ENCODE measurements around the gene ESYT3. TPM values are rescaled to one million over a fixed set of nuclear protein-coding genes. Genes with fewer than 3 reads are reported as not detected.

Gene ESYT3
- total RNA-seq, 1 donor from 2014 or later, result 40.3 TPM

DNA sequence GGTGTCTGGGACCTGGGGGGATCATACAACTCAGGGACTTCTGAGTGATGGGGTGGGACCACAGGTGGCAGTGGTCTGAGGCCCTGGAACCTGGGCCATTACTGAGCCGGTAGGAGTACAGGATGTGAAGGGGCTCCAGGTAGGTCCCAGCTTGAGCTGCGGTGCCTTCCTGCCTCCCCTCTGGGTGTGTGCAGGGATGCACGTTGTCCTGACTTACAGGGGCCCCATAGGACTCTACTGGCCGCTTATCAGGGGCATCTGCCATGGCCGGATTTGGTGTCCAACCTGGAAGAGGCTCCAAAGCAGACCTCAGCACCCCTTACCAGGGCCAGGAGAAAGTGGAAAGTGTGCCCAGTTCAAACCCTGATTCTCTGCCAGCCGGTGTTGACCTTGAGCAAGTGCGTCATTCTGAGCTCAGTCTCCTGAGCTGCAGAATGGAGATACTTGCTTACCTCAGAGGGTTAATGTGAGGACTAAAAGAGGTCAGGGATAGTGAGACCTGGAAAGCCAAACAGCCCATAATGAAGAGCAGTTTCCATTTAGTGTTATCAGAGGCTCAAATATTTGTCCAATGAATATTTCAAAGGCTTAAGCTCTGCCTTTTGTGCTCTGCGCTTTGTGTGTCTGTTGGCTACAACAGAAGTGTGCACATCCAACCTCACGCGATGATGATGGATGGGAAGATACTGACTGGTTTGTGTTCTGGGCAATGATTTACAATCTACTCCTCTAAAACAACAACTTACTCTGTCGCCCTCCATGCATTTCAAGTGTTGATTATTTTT is 35.4 kb upstream of the ESYT3 start:
- no peak overlapping the region for H3K27ac ChIP-seq
- peaks cover 54% of the 10 kb centered on the region for H3K36me3 ChIP-seq
- intact Hi-C loops (cut with DNase I), result no loop called here
- DNase-seq (no peak), ATAC-seq (no peak)
- no peaks in the 10 kb centered on the region for H3K27me3 ChIP-seq (ENCODE audit: low read depth)
- H3K4me3 ChIP-seq, result no peak overlapping the region
- no peak for TF ChIP-seq CTCF (IDR thresholded peaks at IDR 0.05)
- no peaks in the 10 kb centered on the region for H3K4me1 ChIP-seq
- no peaks in the 10 kb centered on the region for H3K9me3 ChIP-seq

- H3K4me3 ChIP-seq, result no peak overlapping the region
- no peaks in the 10 kb centered on the region for H3K27me3 ChIP-seq (ENCODE audit: low read depth)
- no peak overlapping the region for H3K27ac ChIP-seq
- ATAC-seq (no peak), DNase-seq (no peak)
- peaks cover 61% of the 10 kb centered on the region for H3K36me3 ChIP-seq
- intact Hi-C loops (cut with DNase I), result no loop called here
- H3K4me1 ChIP-seq, result no peaks in the 10 kb centered on the region
- no peaks in the 10 kb centered on the region for H3K9me3 ChIP-seq
- no peak for TF ChIP-seq CTCF (IDR thresholded peaks at IDR 0.05)
Measured at GRCh38 chr3:138399766-138400165, 34.6 kb upstream of the ESYT3 start.

GRCh38 chr3:138400651-138401070 is 33.8 kb upstream of the ESYT3 start:
- DNase-seq, result no peak
- Histone ChIP-seq H3K9me3 (no peaks in the 10 kb centered on the region), H3K4me1 (no peaks in the 10 kb centered on the region), H3K36me3 (peaks cover 61% of the 10 kb centered on the region), H3K4me3 (no peak overlapping the region), H3K27me3 (ENCODE audit: low read depth) (no peaks in the 10 kb centered on the region), H3K27ac (no peak overlapping the region)
- TF ChIP-seq CTCF (IDR thresholded peaks at IDR 0.05), result no peak
- no peak for ATAC-seq
- intact Hi-C loops (cut with DNase I), result no loop called here

DNA sequence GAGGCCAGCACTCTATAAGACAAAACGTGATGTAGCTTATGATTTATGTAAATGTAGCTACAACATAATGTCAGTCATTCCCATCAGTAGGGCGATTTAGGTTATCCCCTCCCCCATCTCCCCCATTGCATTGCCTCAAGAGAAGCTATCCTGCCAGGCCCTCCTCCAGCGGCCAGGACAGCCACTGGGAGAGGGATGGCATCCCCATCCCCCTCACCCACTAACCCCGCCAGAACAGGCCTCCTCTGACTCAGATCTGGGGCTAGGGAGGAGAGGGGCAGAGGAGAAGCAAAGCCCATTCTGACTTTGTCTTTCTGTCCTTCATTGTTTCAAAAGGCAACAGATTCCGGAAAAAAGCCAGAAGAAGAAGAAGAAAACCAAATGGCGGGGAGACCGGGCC is 32.6 kb upstream of the ESYT3 start:
- H3K4me3 ChIP-seq, result no peak overlapping the region
- TF ChIP-seq CTCF (IDR thresholded peaks at IDR 0.05), result no peak
- no peak for ATAC-seq

GRCh38 chr3:138404121-138404520 is 30.3 kb upstream of the ESYT3 start:
- intact Hi-C loops (cut with DNase I), result no loop called here
- Histone ChIP-seq H3K27ac (no peak overlapping the region), H3K4me3 (no peak overlapping the region), H3K36me3 (peaks cover 49% of the 10 kb centered on the region), H3K27me3 (ENCODE audit: low read depth) (no peaks in the 10 kb centered on the region), H3K9me3 (no peaks in the 10 kb centered on the region), H3K4me1 (no peaks in the 10 kb centered on the region)
- no peak for ATAC-seq
- DNase-seq, result no peak
- TF ChIP-seq CTCF (IDR thresholded peaks at IDR 0.05), result no peak

More for the DNA sequence above, 32.6 kb upstream of the ESYT3 start:
- no peak overlapping the region for H3K27ac ChIP-seq
- intact Hi-C loops (cut with DNase I), result no loop called here
- no peaks in the 10 kb centered on the region for H3K27me3 ChIP-seq (ENCODE audit: low read depth)
- no peaks in the 10 kb centered on the region for H3K4me1 ChIP-seq
- H3K9me3 ChIP-seq, result no peaks in the 10 kb centered on the region
- H3K36me3 ChIP-seq, result peaks cover 61% of the 10 kb centered on the region
- DNase-seq, result no peak
